ENCODE measurements around the gene APPL1. TPM values are rescaled to one million over a fixed set of nuclear protein-coding genes. Genes with fewer than 3 reads are reported as not detected.
A peak's percentile ranks its signal among the peaks of the same experiment; 100 is the strongest.

APPL1 gene
- total and polyA plus RNA-seq, 11 donors: 13.2 to 60.9 (median 45.3) TPM

GRCh38 chr3:57252404-57252803 is 24.9 kb downstream of the APPL1 start:
- Histone ChIP-seq H3K9me3 (no peaks in the 10 kb centered on the region), H3K4me1 (peaks cover 0 to 10% (median 1%) of the 10 kb centered on the region in 12 donors), H3K27ac (peak overlapping the region in 10 of 12 donors; percentile 8 to 71 (median 56)), H3K4me3 (peak overlapping the region in 8 of 12 donors; percentile 0 to 40 (median 36)), H3K27me3 (no peaks in the 10 kb centered on the region), H3K36me3 (peaks cover 0 to 92% (median 64%) of the 10 kb centered on the region in 9 donors)
- ATAC-seq (peak; percentile 55 to 82 (median 72)), DNase-seq (no peak)
- intact Hi-C loops (cut with DNase I): no loop called here
- TF ChIP-seq CTCF (IDR thresholded peaks at IDR 0.05): no peak
- no peak for TF ChIP-seq POLR2A (IDR thresholded peaks at IDR 0.05)
- WGBS, 4 donors: 36 to 48% (median 42%) methylated on average over 1 of the region's 1 CpG

GRCh38 chr3:57256844-57257243 is 29.3 kb downstream of the APPL1 start:
- intact Hi-C loops (cut with DNase I): no loop called here
- Histone ChIP-seq H3K4me1 (peaks cover 0 to 14% (median 2%) of the 10 kb centered on the region in 12 donors), H3K27ac (peak overlapping the region in 9 of 12 donors; percentile 7 to 77 (median 60)), H3K36me3 (peaks cover 0 to 95% (median 75%) of the 10 kb centered on the region in 9 donors), H3K9me3 (no peaks in the 10 kb centered on the region), H3K4me3 (peak overlapping the region in 2 of 12 donors; percentile 13 to 16), H3K27me3 (no peaks in the 10 kb centered on the region)
- DNase-seq (peak in 4 of 5 donors; percentile 21 to 57 (median 38)), ATAC-seq (peak; percentile 67 to 86 (median 85))
- TF ChIP-seq CTCF (IDR thresholded peaks at IDR 0.05) (peak in 1 of 12 donors; percentile 28), POLR2A (IDR thresholded peaks at IDR 0.05) (no peak)
- 39 to 45% (median 43%) methylated on average over 3 of the region's 3 CpGs for WGBS, 4 donors

GRCh38 chr3:57257678-57258077 is 30.1 kb downstream of the APPL1 start:
- ATAC-seq (no peak), DNase-seq (no peak)
- H3K4me3 ChIP-seq: no peak overlapping the region
- no peak for TF ChIP-seq CTCF (IDR thresholded peaks at IDR 0.05)
- TF ChIP-seq POLR2A (IDR thresholded peaks at IDR 0.05): no peak
- no peaks in the 10 kb centered on the region for H3K27me3 ChIP-seq
- H3K9me3 ChIP-seq: no peaks in the 10 kb centered on the region
- peaks cover 0 to 96% (median 78%) of the 10 kb centered on the region in 9 donors for H3K36me3 ChIP-seq
- intact Hi-C loops (cut with DNase I): no loop called here
- H3K4me1 ChIP-seq: peaks cover 0 to 14% (median 0%) of the 10 kb centered on the region in 12 donors
- H3K27ac ChIP-seq: peak overlapping the region in 2 of 12 donors; percentile 51 to 77

GRCh38 chr3:57261119-57261518 is 33.6 kb downstream of the APPL1 start:
- ATAC-seq (no peak), DNase-seq (no peak)
- H3K27me3 ChIP-seq: no peaks in the 10 kb centered on the region
- 71 to 81% (median 77%) methylated on average over 4 of the region's 4 CpGs for WGBS, 4 donors
- no peak overlapping the region for H3K4me3 ChIP-seq
- H3K9me3 ChIP-seq: peaks cover 0 to 12% (median 0%) of the 10 kb centered on the region in 12 donors
- peaks cover 0 to 8% (median 0%) of the 10 kb centered on the region in 12 donors for H3K4me1 ChIP-seq
- no peak for TF ChIP-seq CTCF (IDR thresholded peaks at IDR 0.05)
- TF ChIP-seq POLR2A (IDR thresholded peaks at IDR 0.05): no peak
- intact Hi-C loops (cut with DNase I): no loop called here
- peaks cover 0 to 99% (median 89%) of the 10 kb centered on the region in 9 donors for H3K36me3 ChIP-seq
- H3K27ac ChIP-seq: no peak overlapping the region

Data from heart left ventricle (tissue), 16 donors.